GM18511 (cell line): ENCODE results near the gene MSANTD1.
A peak's percentile ranks its signal among the peaks of the same experiment; 100 is the strongest.

Source experiments
- ATAC-seq: cut with Tn5 transposase; IDR thresholded peaks from one replicate; pipeline ENCODE4 v1.9.1; 2021; ENCODE audit warnings: mild to moderate bottlenecking, moderate library complexity; ENCODE audit not compliant: unreplicated experiment

MSANTD1 gene

GRCh38 chr4:3262208-3263052, 13.5 kb downstream of the MSANTD1 start:
- ATAC-seq = no peak

GRCh38 chr4:3263053-3263875, 14.3 kb downstream of the MSANTD1 start:
- ATAC-seq = no peak

GRCh38 chr4:3263876-3264193, 14.9 kb downstream of the MSANTD1 start:
- no peak for ATAC-seq

GRCh38 chr4:3266076-3266475, 17.1 kb downstream of the MSANTD1 start:
- ATAC-seq = no peak

- no peak for ATAC-seq
Observed at GRCh38 chr4:3267576-3268394, 18.8 kb downstream of the MSANTD1 start.

- no peak for ATAC-seq
Observed at GRCh38 chr4:3268395-3269104, 19.6 kb downstream of the MSANTD1 start.

- ATAC-seq = no peak
Observed at GRCh38 chr4:3269105-3269927, 20.4 kb downstream of the MSANTD1 start.

GRCh38 chr4:3269991-3270611, 21.1 kb downstream of the MSANTD1 start:
- no peak for ATAC-seq

- no peak for ATAC-seq
Observed at GRCh38 chr4:3271131-3271530, 22.2 kb downstream of the MSANTD1 start.

GRCh38 chr4:3276986-3277385, 28.0 kb downstream of the MSANTD1 start:
- ATAC-seq = no peak

GRCh38 chr4:3280466-3280865, 31.5 kb downstream of the MSANTD1 start:
- no peak for ATAC-seq

GRCh38 chr4:3283483-3283882, 34.5 kb downstream of the MSANTD1 start:
- ATAC-seq = no peak

- no peak for ATAC-seq
Observed at GRCh38 chr4:3283916-3284315, 35.0 kb downstream of the MSANTD1 start.

- no peak for ATAC-seq
Observed at GRCh38 chr4:3284734-3285557, 36.0 kb downstream of the MSANTD1 start.

GRCh38 chr4:3285558-3286334, 36.8 kb downstream of the MSANTD1 start:
- peak; percentile 95 for ATAC-seq

- ATAC-seq = no peak
Observed at GRCh38 chr4:3286335-3287175, 37.6 kb downstream of the MSANTD1 start.
